Measurements from ENCODE around the gene RCAN1. TPM values are rescaled to one million over a fixed set of nuclear protein-coding genes. Genes with fewer than 3 reads are reported as not detected.

RCAN1 gene
- total and polyA plus RNA-seq, 9 of the 15 experiments (the other 6 are each of a cell fraction or from before 2014, with no cell fraction given) = 4.4 to 16.5 (median 12.3) TPM

DNA sequence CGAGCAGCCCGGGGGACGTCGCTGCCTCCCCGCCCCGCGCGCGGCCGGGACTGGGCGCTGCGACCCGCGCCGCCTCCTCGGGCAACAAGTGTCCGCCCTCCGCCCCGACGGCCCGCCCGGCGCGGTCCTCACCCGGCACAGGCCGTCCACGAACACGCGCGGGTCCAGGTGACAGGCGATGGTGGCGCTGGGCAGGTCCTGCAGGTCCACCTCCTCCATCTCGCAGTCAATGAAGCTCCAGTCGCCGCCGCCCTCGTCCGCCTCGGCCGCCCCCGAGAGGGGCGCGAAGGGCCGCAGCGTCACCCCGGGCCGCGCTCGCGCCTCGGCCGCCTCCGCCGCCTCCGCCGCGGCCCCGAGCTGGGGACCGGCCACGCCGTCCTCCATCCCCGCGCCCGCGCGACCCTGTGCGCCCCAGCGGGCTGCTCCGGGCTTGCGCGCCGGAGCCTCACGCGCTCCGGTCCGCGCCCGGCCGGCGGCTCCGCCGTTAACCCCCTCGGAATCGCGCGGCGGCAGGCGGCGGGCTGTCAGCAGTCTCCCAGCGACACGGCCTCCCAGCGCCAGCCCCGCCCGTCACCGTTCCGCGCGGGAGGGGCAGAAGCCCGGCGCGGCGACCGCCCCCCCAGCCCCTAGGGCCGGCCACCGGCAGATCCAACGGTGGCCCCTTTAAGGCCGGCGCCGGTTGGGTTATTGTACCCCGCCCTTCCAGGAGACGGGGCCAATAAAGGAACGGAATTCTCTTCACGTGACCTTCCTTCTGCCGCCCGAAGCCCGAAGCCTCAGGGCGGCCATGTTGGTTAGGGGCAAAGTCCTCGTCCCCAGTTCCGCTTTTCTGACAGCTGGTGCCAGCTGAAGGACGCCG is at the start of gene RCAN1 (continued):
- TF ChIP-seq BHLHE40 (IDR thresholded peaks at IDR 0.05; ENCODE audit: low read length) (peak; percentile 64), ZNF586 (CRISPR knock-in tag; conservative IDR thresholded peaks at IDR 0.05) (no peak), CXXC5 (CRISPR knock-in tag; IDR thresholded peaks at IDR 0.05) (peak; percentile 100), EZH2 (IDR thresholded peaks at IDR 0.05; ENCODE audit: borderline replicate concordance, low read depth, low read length) (no peak), MEF2A (IDR thresholded peaks at IDR 0.05; ENCODE audit: control insufficient read depth, low read depth, low read length) (0 out of 2 replicates have a peak, but pooled peaks have one; percentile 39), SPI1 (IDR thresholded peaks at IDR 0.05; ENCODE audit: borderline replicate concordance, low read depth, low read length) (peak; percentile 100), ZNF3 (CRISPR knock-in tag; IDR thresholded peaks at IDR 0.05) (no peak), PCBP1 (IDR thresholded peaks at IDR 0.05; ENCODE audit: low read depth, low read length, poor library complexity, severe bottlenecking) (peak; percentile 43), U2AF2 (optimal IDR thresholded peaks at IDR 0.05; ENCODE audit: low read depth, low read length) (no peak), ZNF347 (CRISPR knock-in tag; IDR thresholded peaks at IDR 0.05; ENCODE audit: low read depth) (no peak), ZNF407 (IDR thresholded peaks at IDR 0.05; ENCODE audit: low read depth) (no peak), SNIP1 (IDR thresholded peaks at IDR 0.05; ENCODE audit: low read depth) (peak; percentile 83)
- TF ChIP-seq, protein P1, sequence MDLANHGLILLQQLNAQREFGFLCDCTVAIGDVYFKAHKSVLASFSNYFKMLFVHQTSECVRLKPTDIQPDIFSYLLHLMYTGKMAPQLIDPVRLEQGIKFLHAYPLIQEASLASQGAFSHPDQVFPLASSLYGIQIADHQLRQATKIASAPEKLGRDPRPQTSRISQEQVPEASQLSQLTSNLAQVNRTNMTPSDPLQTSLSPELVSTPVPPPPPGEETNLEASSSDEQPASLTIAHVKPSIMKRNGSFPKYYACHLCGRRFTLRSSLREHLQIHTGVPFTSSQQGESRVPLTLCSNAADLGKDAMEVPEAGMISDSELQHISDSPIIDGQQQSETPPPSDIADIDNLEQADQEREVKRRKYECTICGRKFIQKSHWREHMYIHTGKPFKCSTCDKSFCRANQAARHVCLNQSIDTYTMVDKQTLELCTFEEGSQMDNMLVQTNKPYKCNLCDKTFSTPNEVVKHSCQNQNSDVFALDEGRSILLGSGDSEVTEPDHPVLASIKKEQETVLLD (IDR thresholded peaks at IDR 0.05) = no peak
